Upper lobe of left lung (tissue), 4 donors: ENCODE results near the gene EHMT1.

Experiments used
- CTCF ChIP-seq, 6 experiments: fragments of 450-650 bp in 4 of 6; fragments of 200-600 bp in 2 of 6; sonication (generic) in 2 of 6; IDR thresholded peaks; one replicate each; pipeline ENCODE4 v1.5.1; 2016 to 2019; ENCODE audit warnings: antibody characterized with exemption in 6 of 6
- EP300 ChIP-seq, 4 donors: sonication (generic); formaldehyde crosslinking; IDR thresholded peaks; one replicate each; pipeline ENCODE4 v1.5.1; 2017; ENCODE audit warnings: antibody characterized with exemption in 4 of 4, control low read depth in 2 of 4

- no peak for TF ChIP-seq CTCF (IDR thresholded peaks at IDR 0.05)
- TF ChIP-seq EP300 (IDR thresholded peaks at IDR 0.05): no peak
Measured at GRCh38 chr9:137825324-137825989, 206.7 kb downstream of the EHMT1 start.
